ENCODE data around the gene HM13.

Gene HM13

GRCh38 chr20:31547017-31547675 is 32.9 kb downstream of the HM13 start:
- H3K36me3 ChIP-seq (ENCODE audit: control insufficient read depth, insufficient read depth, low read length, severe bottlenecking): peaks cover 60% of the 10 kb centered on the region
- peaks cover 42% of the 10 kb centered on the region for H3K4me1 ChIP-seq (ENCODE audit: control insufficient read depth, insufficient read depth, low read length)
- H3K9ac ChIP-seq (ENCODE audit: low read length): peak overlapping the region; percentile 90
- H3K4me3 ChIP-seq (ENCODE audit: low read length): peak overlapping the region; percentile 85
- no peaks in the 10 kb centered on the region for H3K9me3 ChIP-seq (ENCODE audit: control insufficient read depth, low read length)
- peak; percentile 89 for DNase-seq (ENCODE audit: low read depth)
- H3K27me3 ChIP-seq (replicated peaks; ENCODE audit: control insufficient read depth, insufficient read depth, low read length): no peaks in the 10 kb centered on the region

- peak overlapping the region; percentile 85 for H3K4me3 ChIP-seq (ENCODE audit: low read length)
- peak; percentile 33 for DNase-seq (ENCODE audit: low read depth)
- H3K4me1 ChIP-seq (ENCODE audit: control insufficient read depth, insufficient read depth, low read length): peaks cover 38% of the 10 kb centered on the region
- H3K27me3 ChIP-seq (replicated peaks; ENCODE audit: control insufficient read depth, insufficient read depth, low read length): no peaks in the 10 kb centered on the region
- H3K9me3 ChIP-seq (ENCODE audit: control insufficient read depth, low read length): no peaks in the 10 kb centered on the region
- H3K9ac ChIP-seq (ENCODE audit: low read length): peak overlapping the region; percentile 90
- peaks cover 61% of the 10 kb centered on the region for H3K36me3 ChIP-seq (ENCODE audit: control insufficient read depth, insufficient read depth, low read length, severe bottlenecking)
Measured at GRCh38 chr20:31547720-31548298, 33.6 kb downstream of the HM13 start.

GRCh38 chr20:31548820-31549512 is 34.7 kb downstream of the HM13 start:
- Histone ChIP-seq H3K9me3 (ENCODE audit: control insufficient read depth, low read length) (no peaks in the 10 kb centered on the region), H3K9ac (ENCODE audit: low read length) (peak overlapping the region; percentile 90), H3K36me3 (ENCODE audit: control insufficient read depth, insufficient read depth, low read length, severe bottlenecking) (peaks cover 67% of the 10 kb centered on the region), H3K4me1 (ENCODE audit: control insufficient read depth, insufficient read depth, low read length) (peaks cover 35% of the 10 kb centered on the region), H3K4me3 (ENCODE audit: low read length) (peak overlapping the region; percentile 85), H3K27me3 (replicated peaks; ENCODE audit: control insufficient read depth, insufficient read depth, low read length) (no peaks in the 10 kb centered on the region)
- DNase-seq (ENCODE audit: low read depth): no peak

- Histone ChIP-seq H3K27me3 (replicated peaks; ENCODE audit: control insufficient read depth, insufficient read depth, low read length) (no peaks in the 10 kb centered on the region), H3K4me1 (ENCODE audit: control insufficient read depth, insufficient read depth, low read length) (peaks cover 30% of the 10 kb centered on the region), H3K36me3 (ENCODE audit: control insufficient read depth, insufficient read depth, low read length, severe bottlenecking) (peaks cover 68% of the 10 kb centered on the region), H3K9me3 (ENCODE audit: control insufficient read depth, low read length) (no peaks in the 10 kb centered on the region), H3K9ac (ENCODE audit: low read length) (peak overlapping the region; percentile 90), H3K4me3 (ENCODE audit: low read length) (no peak overlapping the region)
- DNase-seq (ENCODE audit: low read depth): no peak
Measured at GRCh38 chr20:31549513-31549880, 35.3 kb downstream of the HM13 start.

GRCh38 chr20:31550099-31550498 is 35.9 kb downstream of the HM13 start:
- Histone ChIP-seq H3K9me3 (ENCODE audit: control insufficient read depth, low read length) (no peaks in the 10 kb centered on the region), H3K36me3 (ENCODE audit: control insufficient read depth, insufficient read depth, low read length, severe bottlenecking) (peaks cover 74% of the 10 kb centered on the region), H3K9ac (ENCODE audit: low read length) (no peak overlapping the region), H3K4me3 (ENCODE audit: low read length) (no peak overlapping the region), H3K27me3 (replicated peaks; ENCODE audit: control insufficient read depth, insufficient read depth, low read length) (no peaks in the 10 kb centered on the region), H3K4me1 (ENCODE audit: control insufficient read depth, insufficient read depth, low read length) (peaks cover 26% of the 10 kb centered on the region)
- no peak for DNase-seq (ENCODE audit: low read depth)

GRCh38 chr20:31551163-31552081 is 37.2 kb downstream of the HM13 start:
- Histone ChIP-seq H3K27me3 (replicated peaks; ENCODE audit: control insufficient read depth, insufficient read depth, low read length) (no peaks in the 10 kb centered on the region), H3K9me3 (ENCODE audit: control insufficient read depth, low read length) (no peaks in the 10 kb centered on the region), H3K9ac (ENCODE audit: low read length) (no peak overlapping the region), H3K4me3 (ENCODE audit: low read length) (no peak overlapping the region), H3K36me3 (ENCODE audit: control insufficient read depth, insufficient read depth, low read length, severe bottlenecking) (peaks cover 84% of the 10 kb centered on the region), H3K4me1 (ENCODE audit: control insufficient read depth, insufficient read depth, low read length) (peaks cover 16% of the 10 kb centered on the region)
- DNase-seq (ENCODE audit: low read depth): peak; percentile 78

GRCh38 chr20:31555203-31555775 is 41.0 kb downstream of the HM13 start:
- Histone ChIP-seq H3K9ac (ENCODE audit: low read length) (peak overlapping the region; percentile 34), H3K36me3 (ENCODE audit: control insufficient read depth, insufficient read depth, low read length, severe bottlenecking) (peaks cover 64% of the 10 kb centered on the region), H3K4me3 (ENCODE audit: low read length) (no peak overlapping the region), H3K4me1 (ENCODE audit: control insufficient read depth, insufficient read depth, low read length) (peaks cover 23% of the 10 kb centered on the region), H3K9me3 (ENCODE audit: control insufficient read depth, low read length) (no peaks in the 10 kb centered on the region), H3K27me3 (replicated peaks; ENCODE audit: control insufficient read depth, insufficient read depth, low read length) (no peaks in the 10 kb centered on the region)
- no peak for DNase-seq (ENCODE audit: low read depth)

- Histone ChIP-seq H3K36me3 (ENCODE audit: control insufficient read depth, insufficient read depth, low read length, severe bottlenecking) (peaks cover 62% of the 10 kb centered on the region), H3K4me3 (ENCODE audit: low read length) (no peak overlapping the region), H3K27me3 (replicated peaks; ENCODE audit: control insufficient read depth, insufficient read depth, low read length) (no peaks in the 10 kb centered on the region), H3K9me3 (ENCODE audit: control insufficient read depth, low read length) (no peaks in the 10 kb centered on the region), H3K4me1 (ENCODE audit: control insufficient read depth, insufficient read depth, low read length) (peaks cover 51% of the 10 kb centered on the region), H3K9ac (ENCODE audit: low read length) (peak overlapping the region; percentile 71)
- no peak for DNase-seq (ENCODE audit: low read depth)
Measured at GRCh38 chr20:31559704-31560093, 45.5 kb downstream of the HM13 start.

- Histone ChIP-seq H3K27me3 (replicated peaks; ENCODE audit: control insufficient read depth, insufficient read depth, low read length) (no peaks in the 10 kb centered on the region), H3K4me3 (ENCODE audit: low read length) (peak overlapping the region; percentile 13), H3K4me1 (ENCODE audit: control insufficient read depth, insufficient read depth, low read length) (peaks cover 48% of the 10 kb centered on the region), H3K9me3 (ENCODE audit: control insufficient read depth, low read length) (no peaks in the 10 kb centered on the region), H3K9ac (ENCODE audit: low read length) (peak overlapping the region; percentile 71), H3K36me3 (ENCODE audit: control insufficient read depth, insufficient read depth, low read length, severe bottlenecking) (peaks cover 57% of the 10 kb centered on the region)
- peak; percentile 94 for DNase-seq (ENCODE audit: low read depth)
Measured at GRCh38 chr20:31560094-31560745, 46.0 kb downstream of the HM13 start.

GRCh38 chr20:31560746-31561598 is 46.7 kb downstream of the HM13 start:
- peaks cover 59% of the 10 kb centered on the region for H3K36me3 ChIP-seq (ENCODE audit: control insufficient read depth, insufficient read depth, low read length, severe bottlenecking)
- H3K27me3 ChIP-seq (replicated peaks; ENCODE audit: control insufficient read depth, insufficient read depth, low read length): no peaks in the 10 kb centered on the region
- peak overlapping the region; percentile 13 for H3K4me3 ChIP-seq (ENCODE audit: low read length)
- H3K4me1 ChIP-seq (ENCODE audit: control insufficient read depth, insufficient read depth, low read length): peaks cover 48% of the 10 kb centered on the region
- H3K9me3 ChIP-seq (ENCODE audit: control insufficient read depth, low read length): no peaks in the 10 kb centered on the region
- DNase-seq (ENCODE audit: low read depth): peak; percentile 95
- H3K9ac ChIP-seq (ENCODE audit: low read length): peak overlapping the region; percentile 71

All from adipocyte (in vitro differentiated cells).